Activated naive CD8-positive, alpha-beta T cell treated with anti-CD3 and anti-CD28 coated beads, Interleukin-2, amount 10 ng/mL, durations not matched to agents 7 days and 5 days (primary cell): Measurements from ENCODE around the gene ST7L. TPM values are rescaled to one million over a fixed set of nuclear protein-coding genes. Genes with fewer than 3 reads are reported as not detected.
"Not testable (repeated sequence)": the region's sequence is repeated elsewhere in the genome, so short reads cannot be mapped to it uniquely, and the experiment has no call there.

Experiments
- ATAC-seq: fragments of 150-1000 bp; cut with Tn5 transposase; one replicate; pipeline ENCODE4 v1.10.0; 2021; ENCODE audit warnings: low read depth, moderate library complexity
- POLR2A ChIA-PET: fragments of 350-600 bp; sonication (Branson Sonifier 250); formaldehyde crosslinking; loops from one replicate; lab custom pipeline; 2021; ENCODE audit warnings: antibody characterized with exemption; lab: Charles Lee
- DNase-seq: peaks from one replicate; pipeline ENCODE4 v3.0.0; 2021
- H3K27ac Mint-ChIP-seq: one replicate; pipeline ENCODE4 v1.8.0; 2022; ENCODE audit warnings: mild to moderate bottlenecking, mixed read lengths
- H3K27me3 Mint-ChIP-seq: one replicate; pipeline ENCODE4 v1.8.0; 2022; ENCODE audit warnings: mild to moderate bottlenecking, moderate library complexity, mixed read lengths
- H3K36me3 Mint-ChIP-seq: one replicate; pipeline ENCODE4 v1.8.0; 2021; ENCODE audit warnings: mild to moderate bottlenecking, mixed read lengths
- H3K4me1 Mint-ChIP-seq: one replicate; pipeline ENCODE4 v1.8.0; 2021; ENCODE audit warnings: mixed read lengths
- H3K4me3 Mint-ChIP-seq: one replicate; pipeline ENCODE4 v1.8.0; 2022; ENCODE audit warnings: mild to moderate bottlenecking, moderate library complexity, mixed read lengths
- H3K9me3 Mint-ChIP-seq: one replicate; pipeline ENCODE4 v1.8.0; 2021; ENCODE audit warnings: mixed read lengths
- total RNA-seq, 2 experiments: library from RNA; stranded (reverse); gene quantifications; one replicate each; pipeline ENCODE4 v1.2.3, GENCODE V29; 2021

ST7L gene
- total RNA-seq, 2 experiments from 2014 or later = 15.4 to 16.5 TPM

DNA sequence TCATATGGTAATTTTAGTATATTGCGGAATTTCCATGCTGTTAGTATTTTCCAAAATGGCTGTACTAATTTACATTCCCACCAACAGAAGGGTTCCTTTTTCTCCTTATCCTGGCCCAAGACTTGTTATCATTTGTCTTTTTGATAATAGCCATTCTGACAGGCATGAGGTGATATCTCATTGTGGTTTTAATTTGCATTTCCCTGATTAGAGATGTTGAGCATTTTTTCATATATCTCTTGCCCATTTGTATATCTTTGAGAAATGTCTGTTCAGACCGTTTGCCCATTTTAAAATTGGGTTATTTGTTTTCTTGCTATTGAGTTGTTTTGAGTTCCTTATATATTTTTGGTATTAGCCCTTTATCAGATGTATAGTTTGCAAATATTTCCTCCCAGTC is 14.7 kb upstream of the ST7L start:
- ATAC-seq = no peak
- DNase-seq = no peak
- POLR2A ChIA-PET = interaction anchor here (0.6 kb wide), 1 partner anchor 14 kb away, joined by 3 read pairs; the partner anchor contains the start of genes CAPZA1 and ST7L
- H3K27me3 Mint-ChIP-seq = no peaks in the 10 kb centered on the region
- peaks cover 34% of the 10 kb centered on the region for H3K36me3 Mint-ChIP-seq
- no peak overlapping the region for H3K4me3 Mint-ChIP-seq
- H3K4me1 Mint-ChIP-seq = peaks cover 56% of the 10 kb centered on the region
- no peak overlapping the region for H3K27ac Mint-ChIP-seq
- no peaks in the 10 kb centered on the region for H3K9me3 Mint-ChIP-seq

- POLR2A ChIA-PET = no interaction called here
- Mint-ChIP-seq H3K4me3 (no peak overlapping the region), H3K9me3 (no peaks in the 10 kb centered on the region), H3K4me1 (peaks cover 60% of the 10 kb centered on the region), H3K27me3 (no peaks in the 10 kb centered on the region), H3K27ac (no peak overlapping the region), H3K36me3 (peaks cover 52% of the 10 kb centered on the region)
- ATAC-seq (no peak), DNase-seq (no peak)
These were observed 10.3 kb upstream of the ST7L start for GRCh38 chr1:112629256-112629655.

DNA sequence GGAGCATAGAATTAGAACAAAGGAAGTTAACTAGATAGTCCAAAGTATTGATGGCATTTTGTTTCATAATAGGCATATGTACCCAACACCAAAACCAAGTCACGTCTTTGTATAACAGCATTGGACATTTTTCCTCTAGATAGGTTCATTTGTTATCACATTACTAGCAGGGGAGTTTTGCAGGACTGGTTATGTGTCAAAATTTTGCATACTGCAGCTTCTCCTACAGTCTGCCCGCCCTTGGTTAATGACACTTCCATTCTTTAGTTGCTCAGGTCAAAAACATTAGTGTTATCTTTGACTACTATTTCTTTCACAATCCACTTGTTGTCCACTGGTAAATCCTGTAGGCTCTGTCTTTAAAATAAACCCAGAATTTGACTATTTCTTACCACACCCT is 9.6 kb upstream of the ST7L start:
- Mint-ChIP-seq H3K9me3 (no peaks in the 10 kb centered on the region), H3K36me3 (peaks cover 49% of the 10 kb centered on the region), H3K27me3 (no peaks in the 10 kb centered on the region), H3K27ac (no peak overlapping the region), H3K4me3 (no peak overlapping the region), H3K4me1 (peaks cover 56% of the 10 kb centered on the region)
- POLR2A ChIA-PET = no interaction called here
- ATAC-seq (no peak), DNase-seq (no peak)

GRCh38 chr1:112626887-112627286 is 7.9 kb upstream of the ST7L start:
- no peaks in the 10 kb centered on the region for H3K27me3 Mint-ChIP-seq
- peaks cover 54% of the 10 kb centered on the region for H3K4me1 Mint-ChIP-seq
- ATAC-seq = no peak
- no peak for DNase-seq
- no peak overlapping the region for H3K27ac Mint-ChIP-seq
- POLR2A ChIA-PET = no interaction called here
- H3K4me3 Mint-ChIP-seq = no peak overlapping the region
- H3K36me3 Mint-ChIP-seq = peaks cover 43% of the 10 kb centered on the region
- no peaks in the 10 kb centered on the region for H3K9me3 Mint-ChIP-seq

DNA sequence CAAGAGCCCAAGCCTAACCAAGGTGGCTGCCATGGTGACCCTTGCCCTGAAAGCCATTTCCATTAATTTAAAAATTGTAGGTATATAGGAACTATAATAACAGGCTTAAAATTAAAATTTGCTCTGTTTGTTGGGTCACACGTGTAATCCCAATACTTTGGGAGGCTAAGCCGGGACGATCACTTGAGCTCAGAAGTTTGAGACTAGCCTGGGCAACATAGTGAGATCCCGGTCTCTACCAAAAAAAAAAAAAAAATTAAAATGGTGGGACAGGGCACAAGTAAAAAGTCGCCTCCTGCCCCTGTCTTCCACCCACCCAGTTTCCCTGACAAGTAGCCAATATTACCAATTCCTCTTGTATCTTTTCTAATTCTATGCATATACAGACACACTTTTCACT is 7.3 kb upstream of the ST7L start:
- Mint-ChIP-seq H3K27me3 (no peaks in the 10 kb centered on the region), H3K4me1 (peaks cover 52% of the 10 kb centered on the region), H3K4me3 (no peak overlapping the region), H3K9me3 (no peaks in the 10 kb centered on the region), H3K27ac (no peak overlapping the region), H3K36me3 (peaks cover 45% of the 10 kb centered on the region)
- POLR2A ChIA-PET = interaction anchor here (1.0 kb wide), 1 partner anchor 26 kb away, joined by 6 read pairs; no protein-coding TSS in a partner anchor
- no peak for DNase-seq
- no peak for ATAC-seq

GRCh38 chr1:112625696-112626095 is 6.8 kb upstream of the ST7L start:
- ATAC-seq = no peak
- no peaks in the 10 kb centered on the region for H3K27me3 Mint-ChIP-seq
- H3K36me3 Mint-ChIP-seq = peaks cover 45% of the 10 kb centered on the region
- no peak overlapping the region for H3K27ac Mint-ChIP-seq
- H3K9me3 Mint-ChIP-seq = no peaks in the 10 kb centered on the region
- DNase-seq = no peak
- peaks cover 52% of the 10 kb centered on the region for H3K4me1 Mint-ChIP-seq
- POLR2A ChIA-PET = interaction anchor here (0.6 to 1.0 kb wide), 2 partner anchors 26 to 422 kb away, joined by 5 to 6 read pairs; no protein-coding TSS in a partner anchor
- H3K4me3 Mint-ChIP-seq = no peak overlapping the region

DNA sequence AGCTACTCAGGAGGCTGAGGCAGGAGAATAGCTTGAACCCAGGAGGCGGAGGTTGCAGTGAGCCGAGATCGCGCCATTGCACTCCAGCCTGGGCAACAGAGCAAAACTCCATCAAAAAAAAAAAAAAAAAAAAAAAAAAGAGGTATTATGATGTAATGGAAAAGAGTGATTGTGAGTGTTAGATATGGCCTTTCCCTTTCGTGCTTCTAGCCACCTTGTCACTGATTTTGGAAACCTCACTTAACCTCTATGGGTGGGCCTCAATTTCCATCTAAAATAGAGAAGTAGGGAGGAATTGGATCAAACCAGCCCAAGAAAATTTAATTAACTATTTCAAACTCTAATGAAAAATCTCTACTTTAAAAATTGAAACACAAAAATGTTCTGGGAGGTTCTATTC is 5.6 kb upstream of the ST7L start:
- not testable (repeated sequence) for H3K27ac Mint-ChIP-seq, ATAC-seq, DNase-seq, H3K27me3 Mint-ChIP-seq, H3K9me3 Mint-ChIP-seq, H3K4me3 Mint-ChIP-seq
- H3K4me1 Mint-ChIP-seq = peaks cover 49% of the 10 kb centered on the region
- POLR2A ChIA-PET = interaction anchor here (0.7 kb wide), 3 partner anchors 22 to 117 kb away, joined by 3 to 5 read pairs (median 3); no protein-coding TSS in a partner anchor
- peaks cover 47% of the 10 kb centered on the region for H3K36me3 Mint-ChIP-seq

GRCh38 chr1:112620377-112620695 is 1.4 kb upstream of the ST7L start:
- Mint-ChIP-seq H3K27ac (peak overlapping the region; percentile 100), H3K4me1 (peaks cover 41% of the 10 kb centered on the region), H3K36me3 (peaks cover 31% of the 10 kb centered on the region), H3K4me3 (peak overlapping the region; percentile 97), H3K27me3 (no peaks in the 10 kb centered on the region), H3K9me3 (no peaks in the 10 kb centered on the region)
- ATAC-seq = no peak
- POLR2A ChIA-PET = interaction anchor here (0.6 to 3.2 kb wide), 6 partner anchors 15 to 95 kb away, joined by 3 to 35 read pairs (median 5); partner anchors contain the start of genes MOV10 and PPM1J
- no peak for DNase-seq

DNA sequence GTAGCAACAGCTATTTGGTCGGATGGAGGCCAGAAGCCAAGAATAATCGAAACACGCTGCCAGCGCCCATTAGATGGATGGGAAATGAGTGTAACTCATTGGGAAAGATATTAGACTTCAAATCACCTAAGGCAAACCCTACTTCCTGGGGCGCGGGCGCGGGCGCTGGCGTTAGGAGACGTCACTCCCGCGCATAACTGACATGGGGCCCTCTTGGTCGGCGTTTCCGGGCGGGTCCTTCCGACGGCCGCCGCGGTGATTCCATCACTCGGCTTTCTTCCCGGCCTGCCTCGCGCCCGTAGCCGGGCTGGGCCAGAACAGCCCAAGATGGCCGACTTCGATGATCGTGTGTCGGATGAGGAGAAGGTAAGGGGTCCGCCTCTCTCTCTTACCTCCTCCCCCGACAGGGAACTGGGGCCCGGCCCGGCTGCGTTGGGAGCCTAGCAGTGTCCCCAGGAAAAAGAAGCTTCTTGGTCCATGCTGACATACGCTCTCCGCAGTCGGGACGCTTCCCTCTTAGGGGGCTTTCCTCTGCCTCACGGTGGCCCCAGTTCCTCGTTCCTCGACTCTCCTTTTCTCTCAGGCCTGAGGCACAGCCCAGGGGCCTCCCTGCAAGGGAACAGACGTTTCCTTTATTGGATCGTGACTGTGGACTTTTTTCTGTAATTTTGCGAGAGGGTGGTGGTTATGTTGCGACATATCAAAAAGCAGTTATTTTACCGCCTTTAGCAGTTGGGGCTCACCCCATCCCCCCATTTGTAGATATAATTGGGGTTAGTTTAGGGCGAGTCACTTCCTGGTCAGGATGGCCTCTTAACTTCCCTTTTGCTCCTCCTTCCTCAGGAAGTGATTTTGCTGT is 806 bp upstream of the ST7L start, which contains the start of gene CAPZA1:
CAPZA1 (plus strand) TSS at position 315 of the 859 bp plus-strand sequence; CDS start at position 328, 13 bp downstream.
- no peaks in the 10 kb centered on the region for H3K27me3 Mint-ChIP-seq
- peaks cover 35% of the 10 kb centered on the region for H3K4me1 Mint-ChIP-seq
- no peaks in the 10 kb centered on the region for H3K9me3 Mint-ChIP-seq
- peak within 1 kb of the TSS; percentile 97 for H3K4me3 Mint-ChIP-seq
- H3K27ac Mint-ChIP-seq = peak within 1 kb of the TSS; percentile 100
- peak; percentile 87 for ATAC-seq
- POLR2A ChIA-PET = interaction anchor here (0.6 to 3.2 kb wide), 15 partner anchors 14 to 1966 kb away, joined by 3 to 35 read pairs (median 4); partner anchors contain the start of genes MOV10, PPM1J and RHOC
- DNase-seq = peak; percentile 92
- H3K36me3 Mint-ChIP-seq = peaks cover 26% of the 10 kb centered on the region

DNA sequence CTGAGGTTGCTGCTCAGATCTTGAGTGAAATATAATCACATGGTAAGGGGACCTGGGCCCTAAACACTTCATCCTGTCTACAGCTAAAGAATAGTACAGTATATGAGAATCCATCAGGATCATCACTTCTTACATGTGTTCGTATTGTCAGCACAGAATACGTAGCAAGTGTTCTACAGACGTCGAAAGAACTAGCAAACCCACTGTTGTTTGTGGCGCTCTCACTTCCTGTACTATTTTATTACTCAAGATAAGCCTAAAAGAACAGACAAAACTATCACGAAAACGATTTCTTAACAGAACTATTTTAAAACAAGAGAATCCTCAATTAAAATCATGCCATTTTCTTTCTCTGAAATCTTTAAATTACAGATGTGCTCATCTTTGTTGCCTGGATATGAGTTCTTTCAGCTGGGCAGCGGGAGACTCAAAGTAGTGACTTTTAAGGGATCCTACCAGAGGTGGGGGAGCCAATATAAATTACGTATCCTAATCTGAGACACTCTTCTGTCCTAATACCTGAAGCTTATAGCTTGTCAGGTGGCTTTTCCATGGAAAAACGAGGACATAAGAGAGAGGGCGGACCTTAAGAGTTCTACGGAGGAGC is 724 bp downstream of the ST7L start:
- H3K36me3 Mint-ChIP-seq = peaks cover 19% of the 10 kb centered on the region
- POLR2A ChIA-PET = interaction anchor here (0.5 to 3.2 kb wide), 12 partner anchors 18 to 1403 kb away, joined by 3 to 35 read pairs (median 4); partner anchors contain the start of genes MOV10, PPM1J and RHOC
- peak overlapping the region; percentile 97 for H3K4me3 Mint-ChIP-seq

GRCh38 chr1:112614460-112615065 is 4.4 kb downstream of the ST7L start:
- POLR2A ChIA-PET = interaction anchor here (0.5 kb wide), 1 partner anchor 116 kb away, joined by 5 read pairs; no protein-coding TSS in a partner anchor
- DNase-seq = no peak

More for the DNA sequence above, 724 bp downstream of the ST7L start:
- Mint-ChIP-seq H3K9me3 (no peaks in the 10 kb centered on the region), H3K27me3 (no peaks in the 10 kb centered on the region), H3K4me1 (peaks cover 28% of the 10 kb centered on the region), H3K27ac (peak overlapping the region; percentile 100)
- ATAC-seq (peak; percentile 18), DNase-seq (no peak)

GRCh38 chr1:112605633-112606327 is 13.2 kb downstream of the ST7L start:
- no peak for DNase-seq
- Mint-ChIP-seq H3K9me3 (no peaks in the 10 kb centered on the region), H3K27ac (peak overlapping the region; percentile 14), H3K36me3 (peaks cover 20% of the 10 kb centered on the region), H3K4me3 (no peak overlapping the region), H3K27me3 (no peaks in the 10 kb centered on the region), H3K4me1 (peaks cover 3% of the 10 kb centered on the region)
- no peak for ATAC-seq
- POLR2A ChIA-PET = interaction anchor here (0.7 kb wide), 1 partner anchor 45 kb away, joined by 4 read pairs; no protein-coding TSS in a partner anchor

More at GRCh38 chr1:112614460-112615065, 4.4 kb downstream of the ST7L start:
- H3K9me3 Mint-ChIP-seq = no peaks in the 10 kb centered on the region
- H3K4me3 Mint-ChIP-seq = no peak overlapping the region
- H3K27me3 Mint-ChIP-seq = no peaks in the 10 kb centered on the region
- H3K4me1 Mint-ChIP-seq = peaks cover 17% of the 10 kb centered on the region
- no peak for ATAC-seq
- H3K27ac Mint-ChIP-seq = no peak overlapping the region
- peaks cover 4% of the 10 kb centered on the region for H3K36me3 Mint-ChIP-seq
